Measurements from ENCODE around the gene CGREF1.
"Not testable (repeated sequence)": the region's sequence is repeated elsewhere in the genome, so short reads cannot be mapped to it uniquely, and the experiment has no call there.

The CGREF1 gene

DNA sequence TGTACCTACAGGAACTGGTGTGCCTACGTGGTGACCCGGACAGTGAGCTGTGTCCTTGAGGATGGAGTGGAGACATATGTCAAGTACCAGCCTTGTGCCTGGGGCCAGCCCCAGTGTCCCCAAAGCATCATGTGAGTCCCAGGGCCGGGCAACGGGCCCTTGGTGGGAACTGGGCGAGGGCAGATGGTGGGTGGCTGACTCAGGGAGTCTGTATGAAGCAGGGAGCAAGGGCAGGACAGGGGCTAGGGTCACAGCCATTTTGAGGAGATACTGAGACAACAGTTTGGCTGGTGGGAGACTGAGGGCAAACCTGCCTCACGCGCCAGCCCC, 38.8 kb downstream of the CGREF1 start:
- TF ChIP-seq, protein P1, sequence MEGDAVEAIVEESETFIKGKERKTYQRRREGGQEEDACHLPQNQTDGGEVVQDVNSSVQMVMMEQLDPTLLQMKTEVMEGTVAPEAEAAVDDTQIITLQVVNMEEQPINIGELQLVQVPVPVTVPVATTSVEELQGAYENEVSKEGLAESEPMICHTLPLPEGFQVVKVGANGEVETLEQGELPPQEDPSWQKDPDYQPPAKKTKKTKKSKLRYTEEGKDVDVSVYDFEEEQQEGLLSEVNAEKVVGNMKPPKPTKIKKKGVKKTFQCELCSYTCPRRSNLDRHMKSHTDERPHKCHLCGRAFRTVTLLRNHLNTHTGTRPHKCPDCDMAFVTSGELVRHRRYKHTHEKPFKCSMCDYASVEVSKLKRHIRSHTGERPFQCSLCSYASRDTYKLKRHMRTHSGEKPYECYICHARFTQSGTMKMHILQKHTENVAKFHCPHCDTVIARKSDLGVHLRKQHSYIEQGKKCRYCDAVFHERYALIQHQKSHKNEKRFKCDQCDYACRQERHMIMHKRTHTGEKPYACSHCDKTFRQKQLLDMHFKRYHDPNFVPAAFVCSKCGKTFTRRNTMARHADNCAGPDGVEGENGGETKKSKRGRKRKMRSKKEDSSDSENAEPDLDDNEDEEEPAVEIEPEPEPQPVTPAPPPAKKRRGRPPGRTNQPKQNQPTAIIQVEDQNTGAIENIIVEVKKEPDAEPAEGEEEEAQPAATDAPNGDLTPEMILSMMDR (IDR thresholded peaks at IDR 0.05; ENCODE audit: insufficient read depth, low read length, poor library complexity, severe bottlenecking): no peak
- no peaks in the 10 kb centered on the region for H3K36me3 ChIP-seq (ENCODE audit: control insufficient read depth, insufficient read depth, low read length)
- DNase-seq (ENCODE audit: extremely low read depth, insufficient read length): no peak
- H3K27me3 ChIP-seq (replicated peaks; ENCODE audit: control insufficient read depth, insufficient read depth, low read length): no peaks in the 10 kb centered on the region
- H3K4me3 ChIP-seq (replicated peaks; ENCODE audit: low read depth, low read length): no peak overlapping the region

DNA sequence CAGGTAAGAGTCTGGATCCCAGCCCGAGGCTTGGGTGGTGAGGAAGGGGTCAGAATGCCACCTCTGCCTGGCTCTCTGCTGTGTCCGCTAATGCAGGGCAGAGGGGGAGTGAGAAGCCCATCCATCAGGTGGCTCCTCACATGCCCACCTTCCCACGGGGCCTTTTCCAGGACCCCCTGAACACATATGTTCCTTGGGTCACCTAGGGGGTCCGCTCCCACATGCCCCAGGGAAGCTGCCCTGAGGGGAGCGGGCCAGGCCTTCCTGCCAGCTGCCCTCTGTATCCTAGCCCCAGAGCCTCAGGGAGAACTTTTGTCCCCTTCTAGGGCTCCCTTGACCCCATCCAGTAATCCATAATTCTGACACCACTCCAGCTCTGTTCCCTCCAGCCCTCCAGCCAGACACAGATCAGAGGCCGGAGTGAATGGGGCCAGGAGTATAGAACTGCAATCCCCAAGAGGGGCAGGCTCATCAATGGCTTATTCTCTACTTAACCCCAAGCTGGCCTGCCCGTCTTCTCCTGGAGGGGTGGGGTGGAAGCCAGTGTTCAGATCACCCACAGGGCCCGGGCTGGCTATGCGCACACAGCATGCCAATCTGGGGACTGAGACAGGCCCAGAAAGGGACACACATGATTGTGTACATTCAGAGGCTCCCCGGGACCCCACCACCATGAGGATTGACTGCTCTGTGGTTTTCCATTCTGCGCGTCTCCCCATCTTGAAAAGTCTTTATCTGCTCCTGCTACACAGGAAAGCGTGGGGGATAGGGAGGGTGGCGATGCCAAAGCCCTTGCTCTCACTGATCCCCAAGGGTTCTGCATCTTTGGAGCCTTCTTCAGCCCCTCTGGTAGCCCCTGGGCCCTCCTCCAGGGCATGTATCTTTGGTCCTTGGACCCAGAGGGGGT, 39.4 kb downstream of the CGREF1 start:
- TF ChIP-seq, protein P1 (IDR thresholded peaks at IDR 0.05; ENCODE audit: insufficient read depth, low read length, poor library complexity, severe bottlenecking): no peak
- DNase-seq (ENCODE audit: extremely low read depth, insufficient read length): no peak
- Histone ChIP-seq H3K27me3 (replicated peaks; ENCODE audit: control insufficient read depth, insufficient read depth, low read length) (no peaks in the 10 kb centered on the region), H3K4me3 (replicated peaks; ENCODE audit: low read depth, low read length) (no peak overlapping the region), H3K36me3 (ENCODE audit: control insufficient read depth, insufficient read depth, low read length) (no peaks in the 10 kb centered on the region)

DNA sequence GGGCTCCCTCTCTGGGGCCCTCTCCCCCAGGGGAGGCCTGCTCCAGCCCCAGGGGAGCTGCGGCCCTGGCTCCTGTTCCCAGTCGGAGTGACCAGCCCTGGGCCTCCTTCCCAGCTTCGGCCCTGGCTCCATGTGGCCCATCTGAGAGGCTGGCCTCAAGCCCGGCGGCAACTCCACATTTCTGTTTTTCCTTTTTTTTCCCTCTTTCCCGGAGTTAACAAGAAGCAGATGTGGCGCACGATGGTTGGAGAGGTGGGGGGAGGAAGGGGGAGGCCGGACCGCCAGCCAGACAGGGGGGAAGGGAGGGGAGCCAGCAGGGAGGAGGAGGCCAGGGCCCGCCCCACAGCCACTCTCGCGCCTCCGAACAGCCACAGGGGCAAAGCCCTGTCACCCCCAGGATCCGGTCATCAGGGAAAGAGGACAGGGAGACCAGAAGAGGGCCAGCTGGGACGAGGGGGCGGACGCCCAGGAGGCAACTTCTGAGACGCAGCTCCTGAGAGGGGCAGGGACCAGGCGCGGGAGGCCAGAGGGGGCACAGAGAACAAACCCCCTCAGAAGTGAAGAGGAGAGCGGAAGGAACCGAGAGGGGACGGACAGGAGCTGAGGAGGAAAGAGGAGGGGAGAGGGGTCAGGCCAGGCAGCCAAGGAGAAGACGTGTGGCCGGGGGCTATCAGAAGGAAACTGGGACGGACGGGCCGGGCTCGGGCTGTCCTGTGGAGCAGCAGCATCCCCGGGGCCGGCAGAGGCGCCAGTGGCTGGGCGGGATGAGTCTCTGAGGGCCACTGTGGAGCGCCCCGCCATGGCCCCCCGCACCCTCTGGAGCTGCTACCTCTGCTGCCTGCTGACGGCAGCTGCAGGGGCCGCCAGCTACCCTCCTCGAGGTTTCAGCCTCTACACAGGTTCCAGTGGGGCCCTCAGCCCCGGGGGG, 40.4 kb downstream of the CGREF1 start, which contains the start of gene EMILIN1:
Gene EMILIN1, plus strand, starts transcription at position 349 of the 928 bp plus-strand sequence. Its CDS starts 451 bp downstream, at position 800.
- no peaks in the 10 kb centered on the region for H3K27me3 ChIP-seq (replicated peaks; ENCODE audit: control insufficient read depth, insufficient read depth, low read length)
- TF ChIP-seq, protein P1 (IDR thresholded peaks at IDR 0.05; ENCODE audit: insufficient read depth, low read length, poor library complexity, severe bottlenecking): no peak
- DNase-seq (ENCODE audit: extremely low read depth, insufficient read length): no peak
- no peak within 1 kb of the TSS for H3K4me3 ChIP-seq (replicated peaks; ENCODE audit: low read depth, low read length)
- H3K36me3 ChIP-seq (ENCODE audit: control insufficient read depth, insufficient read depth, low read length): no peaks in the 10 kb centered on the region

DNA sequence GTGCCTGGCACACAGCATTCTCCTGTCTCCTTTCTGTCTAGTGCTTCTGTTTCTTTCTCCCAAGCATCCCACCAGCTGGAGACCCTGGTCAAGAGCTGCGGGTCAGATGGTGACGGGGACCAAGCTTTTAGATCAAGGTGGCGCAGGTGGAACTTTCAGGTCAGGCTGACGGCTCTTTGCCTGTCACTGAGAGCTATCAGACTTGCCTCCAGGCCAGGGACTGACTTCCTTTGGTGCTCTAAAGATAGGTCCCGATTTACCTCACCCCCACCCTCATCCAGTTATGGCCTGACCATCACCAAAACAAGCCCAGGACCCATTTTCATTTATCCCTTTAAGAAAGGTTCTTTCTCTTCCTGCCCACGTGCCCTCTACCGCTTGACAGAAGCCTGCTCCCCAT, 41.7 kb downstream of the CGREF1 start:
- H3K36me3 ChIP-seq (ENCODE audit: control insufficient read depth, insufficient read depth, low read length): no peaks in the 10 kb centered on the region
- TF ChIP-seq, protein P1 (IDR thresholded peaks at IDR 0.05; ENCODE audit: insufficient read depth, low read length, poor library complexity, severe bottlenecking): no peak
- DNase-seq (ENCODE audit: extremely low read depth, insufficient read length): no peak
- H3K27me3 ChIP-seq (replicated peaks; ENCODE audit: control insufficient read depth, insufficient read depth, low read length): no peaks in the 10 kb centered on the region
- no peak overlapping the region for H3K4me3 ChIP-seq (replicated peaks; ENCODE audit: low read depth, low read length)

DNA sequence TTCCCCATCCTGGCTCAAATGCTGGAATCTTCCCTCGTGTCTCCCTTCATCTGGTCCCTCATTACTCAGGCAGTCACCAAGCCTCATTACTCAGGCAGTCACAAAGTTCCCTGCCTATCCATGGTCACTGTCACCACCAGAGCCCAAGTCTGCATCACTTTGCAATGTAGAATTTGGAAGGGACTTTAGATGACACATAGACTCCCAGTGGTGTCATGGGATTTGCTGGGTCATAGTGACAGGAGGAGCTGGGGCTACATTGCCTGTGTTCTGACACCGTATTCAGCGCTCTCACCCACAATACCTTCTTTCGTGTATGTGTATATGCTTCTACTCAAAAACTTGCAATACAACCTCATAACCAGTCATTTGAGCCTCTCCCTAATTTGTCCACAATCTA, 42.6 kb downstream of the CGREF1 start:
- Histone ChIP-seq H3K4me3 (replicated peaks; ENCODE audit: low read depth, low read length) (no peak overlapping the region), H3K27me3 (replicated peaks; ENCODE audit: control insufficient read depth, insufficient read depth, low read length) (no peaks in the 10 kb centered on the region), H3K36me3 (ENCODE audit: control insufficient read depth, insufficient read depth, low read length) (no peaks in the 10 kb centered on the region)
- DNase-seq (ENCODE audit: extremely low read depth, insufficient read length): no peak
- TF ChIP-seq, protein P1 (IDR thresholded peaks at IDR 0.05; ENCODE audit: insufficient read depth, low read length, poor library complexity, severe bottlenecking): no peak

DNA sequence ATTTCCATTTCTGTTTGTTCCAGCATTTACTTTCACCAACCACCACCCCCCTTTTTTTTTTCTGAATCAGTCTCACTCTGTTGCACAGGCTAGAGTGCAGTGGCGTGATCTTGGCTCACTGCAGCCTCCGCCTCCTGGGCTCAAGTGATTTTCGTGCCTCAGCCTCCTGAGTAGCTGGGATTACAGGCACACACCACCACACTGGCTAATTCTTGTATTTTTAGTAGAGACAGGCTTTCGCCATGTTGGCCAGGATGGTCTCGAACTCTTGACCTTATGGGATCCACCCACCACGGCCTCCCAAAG, 43.4 kb downstream of the CGREF1 start:
- not testable (repeated sequence) for H3K4me3 ChIP-seq (replicated peaks; ENCODE audit: low read depth, low read length); H3K27me3 ChIP-seq (replicated peaks; ENCODE audit: control insufficient read depth, insufficient read depth, low read length); DNase-seq (ENCODE audit: extremely low read depth, insufficient read length); H3K36me3 ChIP-seq (ENCODE audit: control insufficient read depth, insufficient read depth, low read length)
